ENCODE results near the gene CARD14.

DNA sequence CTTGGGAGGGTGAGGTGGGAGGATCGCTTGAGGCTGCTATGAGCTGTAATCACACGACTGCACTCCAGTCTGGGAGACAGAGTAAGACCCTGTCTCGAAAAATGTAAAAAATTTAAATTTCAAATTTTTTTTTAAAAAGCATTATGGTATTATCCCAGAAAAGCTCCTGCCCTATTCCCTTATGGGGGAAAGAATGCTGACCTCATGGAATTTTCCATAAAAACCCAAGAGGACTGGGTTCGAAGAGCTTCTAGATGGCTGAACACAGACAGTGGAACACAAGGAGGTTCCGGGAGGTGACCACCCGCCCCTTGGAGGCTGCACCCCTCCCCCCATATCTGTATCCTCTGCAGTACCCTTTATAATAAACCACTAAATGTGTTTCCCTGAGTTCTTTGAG is 26.9 kb upstream of the CARD14 start:
- TF ChIP-seq, protein P1, sequence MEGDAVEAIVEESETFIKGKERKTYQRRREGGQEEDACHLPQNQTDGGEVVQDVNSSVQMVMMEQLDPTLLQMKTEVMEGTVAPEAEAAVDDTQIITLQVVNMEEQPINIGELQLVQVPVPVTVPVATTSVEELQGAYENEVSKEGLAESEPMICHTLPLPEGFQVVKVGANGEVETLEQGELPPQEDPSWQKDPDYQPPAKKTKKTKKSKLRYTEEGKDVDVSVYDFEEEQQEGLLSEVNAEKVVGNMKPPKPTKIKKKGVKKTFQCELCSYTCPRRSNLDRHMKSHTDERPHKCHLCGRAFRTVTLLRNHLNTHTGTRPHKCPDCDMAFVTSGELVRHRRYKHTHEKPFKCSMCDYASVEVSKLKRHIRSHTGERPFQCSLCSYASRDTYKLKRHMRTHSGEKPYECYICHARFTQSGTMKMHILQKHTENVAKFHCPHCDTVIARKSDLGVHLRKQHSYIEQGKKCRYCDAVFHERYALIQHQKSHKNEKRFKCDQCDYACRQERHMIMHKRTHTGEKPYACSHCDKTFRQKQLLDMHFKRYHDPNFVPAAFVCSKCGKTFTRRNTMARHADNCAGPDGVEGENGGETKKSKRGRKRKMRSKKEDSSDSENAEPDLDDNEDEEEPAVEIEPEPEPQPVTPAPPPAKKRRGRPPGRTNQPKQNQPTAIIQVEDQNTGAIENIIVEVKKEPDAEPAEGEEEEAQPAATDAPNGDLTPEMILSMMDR (conservative IDR thresholded peaks at IDR 0.05; ENCODE audit: low read length): no peak
- no peak for TF ChIP-seq EZH2phosphoT487 (IDR thresholded peaks at IDR 0.05; ENCODE audit: borderline replicate concordance)
